Measurements from ENCODE around the gene C6orf141.

DNA sequence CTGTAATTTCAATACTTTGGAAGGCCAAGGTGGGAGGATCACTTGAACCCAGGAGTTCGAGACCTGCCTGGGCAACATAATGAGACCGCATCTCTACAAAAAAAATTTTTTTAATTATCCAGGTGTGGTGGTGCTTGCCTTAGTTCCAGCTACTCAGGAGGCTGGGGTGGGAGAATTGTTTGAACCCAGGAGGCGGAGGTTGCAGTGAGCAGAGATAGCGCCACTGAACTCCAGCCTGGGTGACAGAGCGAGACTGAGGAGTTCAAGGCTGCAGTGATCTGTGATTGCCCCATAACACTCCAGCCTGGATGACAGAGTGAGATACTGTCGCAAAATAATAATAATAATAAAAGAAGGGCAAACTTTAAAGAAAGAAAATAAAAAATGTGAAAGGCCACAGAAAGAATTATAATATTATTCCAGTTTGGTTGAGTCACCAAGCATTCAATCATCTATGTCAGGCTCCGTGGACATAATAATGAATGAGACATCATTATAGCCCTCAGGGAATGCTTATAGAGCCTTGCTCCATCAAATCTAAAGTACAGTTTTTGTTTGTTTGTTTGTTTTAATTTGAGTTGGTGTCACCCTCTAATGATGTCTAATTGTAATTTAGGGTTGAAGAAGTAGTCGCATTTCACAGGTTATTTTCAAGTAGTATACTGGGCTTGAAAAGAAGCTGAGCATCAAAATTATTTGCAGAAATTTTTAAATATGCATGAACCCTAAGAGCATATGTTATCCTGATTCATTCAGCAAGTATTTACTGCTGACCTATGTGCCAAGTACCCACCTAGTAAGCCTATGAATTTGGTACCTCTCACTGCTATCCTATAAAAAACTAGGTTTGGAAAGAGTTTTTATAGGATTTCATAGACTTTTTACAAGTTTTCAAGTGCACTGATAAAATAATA, 35.6 kb upstream of the C6orf141 start:
- TF ChIP-seq, protein P1, sequence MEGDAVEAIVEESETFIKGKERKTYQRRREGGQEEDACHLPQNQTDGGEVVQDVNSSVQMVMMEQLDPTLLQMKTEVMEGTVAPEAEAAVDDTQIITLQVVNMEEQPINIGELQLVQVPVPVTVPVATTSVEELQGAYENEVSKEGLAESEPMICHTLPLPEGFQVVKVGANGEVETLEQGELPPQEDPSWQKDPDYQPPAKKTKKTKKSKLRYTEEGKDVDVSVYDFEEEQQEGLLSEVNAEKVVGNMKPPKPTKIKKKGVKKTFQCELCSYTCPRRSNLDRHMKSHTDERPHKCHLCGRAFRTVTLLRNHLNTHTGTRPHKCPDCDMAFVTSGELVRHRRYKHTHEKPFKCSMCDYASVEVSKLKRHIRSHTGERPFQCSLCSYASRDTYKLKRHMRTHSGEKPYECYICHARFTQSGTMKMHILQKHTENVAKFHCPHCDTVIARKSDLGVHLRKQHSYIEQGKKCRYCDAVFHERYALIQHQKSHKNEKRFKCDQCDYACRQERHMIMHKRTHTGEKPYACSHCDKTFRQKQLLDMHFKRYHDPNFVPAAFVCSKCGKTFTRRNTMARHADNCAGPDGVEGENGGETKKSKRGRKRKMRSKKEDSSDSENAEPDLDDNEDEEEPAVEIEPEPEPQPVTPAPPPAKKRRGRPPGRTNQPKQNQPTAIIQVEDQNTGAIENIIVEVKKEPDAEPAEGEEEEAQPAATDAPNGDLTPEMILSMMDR (IDR thresholded peaks at IDR 0.05): no peak
- TF ChIP-seq POLR2AphosphoS5 (IDR thresholded peaks at IDR 0.05; ENCODE audit: low read depth, low read length) (no peak), SIN3A (IDR thresholded peaks at IDR 0.05; ENCODE audit: borderline replicate concordance, insufficient read depth, low read depth, low read length) (no peak), REST (IDR thresholded peaks at IDR 0.05; ENCODE audit: insufficient read depth in 1 of 2, low read depth in 2 of 2, low read length in 1 of 2) (no peak), TCF7L2 (IDR thresholded peaks at IDR 0.05; ENCODE audit: low read depth, low read length) (no peak)
